ENCODE data around the gene COL25A1. TPM values are rescaled to one million over a fixed set of nuclear protein-coding genes. Genes with fewer than 3 reads are reported as not detected.

Gene COL25A1
- total RNA-seq, 1 experiment from 2014 or later: not detected

- DNase-seq (ENCODE audit: low read depth): no peak
These were observed 10.7 kb downstream of the COL25A1 start for GRCh38 chr4:109291707-109292238.

GRCh38 chr4:109290918-109291317 is 11.5 kb downstream of the COL25A1 start:
- DNase-seq (ENCODE audit: low read depth): no peak

- no peak for DNase-seq (ENCODE audit: low read depth)
These were observed 23.8 kb downstream of the COL25A1 start for GRCh38 chr4:109278594-109279031.

GRCh38 chr4:109276482-109277095 is 25.9 kb downstream of the COL25A1 start:
- DNase-seq (ENCODE audit: low read depth): no peak

- DNase-seq (ENCODE audit: low read depth): no peak
These were observed 27.3 kb downstream of the COL25A1 start for GRCh38 chr4:109275066-109275745.

- no peak for DNase-seq (ENCODE audit: low read depth)
These were observed 35.6 kb downstream of the COL25A1 start for GRCh38 chr4:109266891-109267290.

- DNase-seq (ENCODE audit: low read depth): no peak
These were observed 36.2 kb downstream of the COL25A1 start for GRCh38 chr4:109266236-109266635.

- DNase-seq (ENCODE audit: low read depth): no peak
These were observed 38.7 kb downstream of the COL25A1 start for GRCh38 chr4:109263721-109264120.

- no peak for DNase-seq (ENCODE audit: low read depth)
These were observed 45.6 kb downstream of the COL25A1 start for GRCh38 chr4:109256818-109257217.

- DNase-seq (ENCODE audit: low read depth): no peak
These were observed 47.6 kb downstream of the COL25A1 start for GRCh38 chr4:109254845-109255244.

- no peak for DNase-seq (ENCODE audit: low read depth)
These were observed 51.1 kb downstream of the COL25A1 start for GRCh38 chr4:109251396-109251795.

GRCh38 chr4:109248322-109248900 is 54.0 kb downstream of the COL25A1 start:
- no peak for DNase-seq (ENCODE audit: low read depth)

GRCh38 chr4:109243871-109244270 is 58.6 kb downstream of the COL25A1 start:
- DNase-seq (ENCODE audit: low read depth): no peak

- no peak for DNase-seq (ENCODE audit: low read depth)
These were observed 63.7 kb downstream of the COL25A1 start for GRCh38 chr4:109238746-109239145.

GRCh38 chr4:109235683-109236082 is 66.8 kb downstream of the COL25A1 start:
- no peak for DNase-seq (ENCODE audit: low read depth)

- no peak for DNase-seq (ENCODE audit: low read depth)
These were observed 67.9 kb downstream of the COL25A1 start for GRCh38 chr4:109234596-109234995.

- DNase-seq (ENCODE audit: low read depth): no peak
These were observed 68.9 kb downstream of the COL25A1 start for GRCh38 chr4:109233570-109233969.

GRCh38 chr4:109232681-109233080 is 69.8 kb downstream of the COL25A1 start:
- no peak for DNase-seq (ENCODE audit: low read depth)

GRCh38 chr4:109231331-109231730 is 71.1 kb downstream of the COL25A1 start:
- no peak for DNase-seq (ENCODE audit: low read depth)

GRCh38 chr4:109229028-109229427 is 73.4 kb downstream of the COL25A1 start:
- DNase-seq (ENCODE audit: low read depth): no peak

- no peak for DNase-seq (ENCODE audit: low read depth)
These were observed 84.2 kb downstream of the COL25A1 start for GRCh38 chr4:109218288-109218687.

GRCh38 chr4:109216085-109216696 is 86.3 kb downstream of the COL25A1 start:
- no peak for DNase-seq (ENCODE audit: low read depth)
